HepG2 (cell line): ENCODE results near the gene RARA. TPM values are rescaled to one million over a fixed set of nuclear protein-coding genes. Genes with fewer than 3 reads are reported as not detected.

ENCODE experiments used
- AGO2 ChIP-seq: fragments of 200-400 bp; formaldehyde crosslinking; optimal IDR thresholded peaks from 2 replicates; pipeline ENCODE3; 2017; ENCODE audit warnings: mild to moderate bottlenecking, low read depth, low read length, moderate library complexity
- ARNT2 ChIP-seq: sonication (generic); formaldehyde crosslinking; IDR thresholded peaks from 2 replicates; pipeline ENCODE4 v1.8.0; 2022; ENCODE audit warnings: mild to moderate bottlenecking, low read depth, missing genetic modification reagents, moderate library complexity
- ATF7-NPFF ChIP-seq: sonication (generic); formaldehyde crosslinking; IDR thresholded peaks from 2 replicates; pipeline ENCODE4 v1.8.1; 2023; ENCODE audit warnings: mild to moderate bottlenecking, low read depth, missing genetic modification reagents, moderate library complexity
- CCDC6 ChIP-seq: sonication (generic); formaldehyde crosslinking; IDR thresholded peaks from 2 replicates; pipeline ENCODE4 v1.8.1; 2022; ENCODE audit warnings: mild to moderate bottlenecking, missing genetic modification reagents, moderate library complexity
- CEBPG ChIP-seq: IDR thresholded peaks from 2 replicates; pipeline ENCODE4 v1.6.1; 2016
- FLYWCH1 ChIP-seq: sonication (generic); formaldehyde crosslinking; IDR thresholded peaks from 2 replicates; pipeline ENCODE4 v1.8.1; 2023; ENCODE audit warnings: mild to moderate bottlenecking, missing genetic modification reagents
- HOXD1 ChIP-seq: sonication (generic); formaldehyde crosslinking; IDR thresholded peaks from 2 replicates; pipeline ENCODE4 v1.5.0; 2020; ENCODE audit warnings: missing genetic modification reagents
- KDM2A ChIP-seq: sonication (generic); formaldehyde crosslinking; IDR thresholded peaks from 2 replicates; pipeline ENCODE4 v1.4.0; 2020; ENCODE audit warnings: low read depth, missing genetic modification reagents, borderline replicate concordance
- KLF6 ChIP-seq: IDR thresholded peaks from 2 replicates; pipeline ENCODE4 v1.8.0; 2016; ENCODE audit warnings: missing biosample characterization, missing genetic modification reagents
- NBN ChIP-seq: fragments of 450-650 bp; conservative IDR thresholded peaks from 2 replicates; pipeline ENCODE4 v1.6.1; 2017
- NFIB ChIP-seq: sonication (generic); formaldehyde crosslinking; IDR thresholded peaks from 2 replicates; pipeline ENCODE4 v1.9.0; 2021; ENCODE audit warnings: missing genetic modification reagents, mild to moderate bottlenecking, borderline replicate concordance
- SAFB2 ChIP-seq: sonication (generic); formaldehyde crosslinking; IDR thresholded peaks from 2 replicates; pipeline ENCODE4 v1.5.1; 2020; ENCODE audit warnings: missing genetic modification reagents, low read depth, mild to moderate bottlenecking, borderline replicate concordance
- SOX6 ChIP-seq, 2 experiments: fragments of 450-650 bp in 1 of 2; sonication (generic) in 1 of 2; formaldehyde crosslinking in 1 of 2; IDR thresholded peaks; 2 replicates each; pipeline versions ENCODE4 v1.4.0 to v1.6.1; 2017 to 2020; ENCODE audit warnings: antibody characterized with exemption in 1 of 2, mild to moderate bottlenecking in 1 of 2, missing genetic modification reagents in 1 of 2
- SUZ12 ChIP-seq: fragments of 150-350 bp; IDR thresholded peaks from 2 replicates; pipeline ENCODE4 v1.6.1; 2014; ENCODE audit warnings: low read depth, low read length
- TFAP4 ChIP-seq: sonication (generic); IDR thresholded peaks from 2 replicates; pipeline ENCODE4 v1.6.1; 2016; ENCODE audit warnings: low read depth, borderline replicate concordance
- TRIM24 ChIP-seq: sonication (generic); formaldehyde crosslinking; IDR thresholded peaks from 2 replicates; pipeline ENCODE4 v1.8.0; 2022; ENCODE audit warnings: mild to moderate bottlenecking, missing genetic modification reagents
- ZKSCAN8 ChIP-seq: IDR thresholded peaks from 2 replicates; pipeline ENCODE4 v1.6.1; 2016; ENCODE audit warnings: borderline replicate concordance, missing genetic modification reagents, missing compliant biosample characterization
- ZNF10 ChIP-seq: sonication (generic); formaldehyde crosslinking; IDR thresholded peaks from 2 replicates; pipeline ENCODE4 v1.4.0; 2020; ENCODE audit warnings: mild to moderate bottlenecking, low read depth, missing genetic modification reagents, borderline replicate concordance
- ZNF496 ChIP-seq: sonication (generic); formaldehyde crosslinking; IDR thresholded peaks from 2 replicates; pipeline ENCODE4 v1.8.1; 2023; ENCODE audit warnings: mild to moderate bottlenecking, moderate library complexity, missing genetic modification reagents; ENCODE audit not compliant: insufficient replicate concordance
- ZNF615 ChIP-seq: sonication (generic); formaldehyde crosslinking; IDR thresholded peaks from 2 replicates; pipeline ENCODE4 v1.5.0; 2020; ENCODE audit warnings: mild to moderate bottlenecking, missing genetic modification reagents, borderline replicate concordance
- ZNF775 ChIP-seq: sonication (generic); formaldehyde crosslinking; IDR thresholded peaks from 2 replicates; pipeline ENCODE4 v1.4.0; 2020; ENCODE audit warnings: missing genetic modification reagents, mild to moderate bottlenecking, moderate library complexity, borderline replicate concordance
- ZSCAN9 ChIP-seq: IDR thresholded peaks from 2 replicates; pipeline ENCODE4 v1.6.1; 2016; ENCODE audit warnings: borderline replicate concordance
- polyA plus RNA-seq, 8 experiments: library from polyadenylated mRNA; depleted of rRNA in 3 of 8; stranded (reverse) in 7 of 8; unstranded in 1 of 8; fragments of >200 nt; fragmentation: Illumina TruSeq in 4 of 8; extraction: Trizol in 4 of 8; gene quantifications; 2 replicates each; pipeline versions ENCODE4 v1.2.1 to v1.2.3, GENCODE V29; 2011 to 2016; ENCODE audit warnings: low read depth in 4 of 8, missing spikeins in 1 of 8, mixed read lengths in 1 of 8; ENCODE audit not compliant: insufficient read depth in 1 of 8
- total RNA-seq, 5 experiments: library from RNA; depleted of rRNA; stranded (reverse); fragments of >200 nt; fragmentation: Illumina TruSeq; extraction: Trizol; gene quantifications; 2 replicates each; pipeline ENCODE4 v1.2.3, GENCODE V29; 2016; ENCODE audit warnings: low read depth in 1 of 5
- TF ChIP-seq, protein P1 (sequence below): sonication (generic); formaldehyde crosslinking; IDR thresholded peaks from 2 replicates; pipeline ENCODE4 v1.5.1; 2020; ENCODE audit warnings: missing genetic modification reagents, mild to moderate bottlenecking, borderline replicate concordance
- TF ChIP-seq, protein P2 (sequence below): sonication (generic); formaldehyde crosslinking; IDR thresholded peaks from 2 replicates; pipeline ENCODE4 v1.5.1; 2020; ENCODE audit warnings: missing genetic modification reagents, mild to moderate bottlenecking, borderline replicate concordance
- TF ChIP-seq, protein P3 (sequence below): IDR thresholded peaks from 2 replicates; pipeline ENCODE4 v1.6.1; 2016; ENCODE audit warnings: low read depth, borderline replicate concordance

Gene RARA
- total and polyA plus RNA-seq, 2 of the 13 experiments (the other 11 are each of a cell fraction or from before 2014, with no cell fraction given) = 6.4 to 8.6 TPM

- 0 out of 2 replicates have a peak, but pooled peaks have one; percentile 37 for TF ChIP-seq FLYWCH1
- TF ChIP-seq, protein P1, sequence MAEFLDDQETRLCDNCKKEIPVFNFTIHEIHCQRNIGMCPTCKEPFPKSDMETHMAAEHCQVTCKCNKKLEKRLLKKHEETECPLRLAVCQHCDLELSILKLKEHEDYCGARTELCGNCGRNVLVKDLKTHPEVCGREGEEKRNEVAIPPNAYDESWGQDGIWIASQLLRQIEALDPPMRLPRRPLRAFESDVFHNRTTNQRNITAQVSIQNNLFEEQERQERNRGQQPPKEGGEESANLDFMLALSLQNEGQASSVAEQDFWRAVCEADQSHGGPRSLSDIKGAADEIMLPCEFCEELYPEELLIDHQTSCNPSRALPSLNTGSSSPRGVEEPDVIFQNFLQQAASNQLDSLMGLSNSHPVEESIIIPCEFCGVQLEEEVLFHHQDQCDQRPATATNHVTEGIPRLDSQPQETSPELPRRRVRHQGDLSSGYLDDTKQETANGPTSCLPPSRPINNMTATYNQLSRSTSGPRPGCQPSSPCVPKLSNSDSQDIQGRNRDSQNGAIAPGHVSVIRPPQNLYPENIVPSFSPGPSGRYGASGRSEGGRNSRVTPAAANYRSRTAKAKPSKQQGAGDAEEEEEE (CRISPR knock-in tag) = no peak
- no peak for TF ChIP-seq ARNT2 (CRISPR knock-in tag)
- TF ChIP-seq ZNF10 (CRISPR knock-in tag) = no peak
- TF ChIP-seq KLF6 (CRISPR knock-in tag) = no peak
- no peak for TF ChIP-seq HOXD1
- no peak for TF ChIP-seq AGO2
- no peak for TF ChIP-seq ZKSCAN8 (CRISPR knock-in tag)
- TF ChIP-seq NBN = no peak
- 0 out of 2 replicates have a peak, but pooled peaks have one; percentile 15 for TF ChIP-seq CCDC6
- no peak for TF ChIP-seq ZNF496 (CRISPR knock-in tag)
- no peak for TF ChIP-seq CEBPG
- no peak for TF ChIP-seq SAFB2 (CRISPR knock-in tag)
- TF ChIP-seq ATF7-NPFF = no peak
- no peak for TF ChIP-seq SOX6 (IDR thresholded peaks at IDR 0.05)
- peak; percentile 10; the same call in 1 of the 2 replicates for TF ChIP-seq SOX6 (CRISPR knock-in tag; IDR thresholded peaks at IDR 0.05)
- TF ChIP-seq, protein P2, sequence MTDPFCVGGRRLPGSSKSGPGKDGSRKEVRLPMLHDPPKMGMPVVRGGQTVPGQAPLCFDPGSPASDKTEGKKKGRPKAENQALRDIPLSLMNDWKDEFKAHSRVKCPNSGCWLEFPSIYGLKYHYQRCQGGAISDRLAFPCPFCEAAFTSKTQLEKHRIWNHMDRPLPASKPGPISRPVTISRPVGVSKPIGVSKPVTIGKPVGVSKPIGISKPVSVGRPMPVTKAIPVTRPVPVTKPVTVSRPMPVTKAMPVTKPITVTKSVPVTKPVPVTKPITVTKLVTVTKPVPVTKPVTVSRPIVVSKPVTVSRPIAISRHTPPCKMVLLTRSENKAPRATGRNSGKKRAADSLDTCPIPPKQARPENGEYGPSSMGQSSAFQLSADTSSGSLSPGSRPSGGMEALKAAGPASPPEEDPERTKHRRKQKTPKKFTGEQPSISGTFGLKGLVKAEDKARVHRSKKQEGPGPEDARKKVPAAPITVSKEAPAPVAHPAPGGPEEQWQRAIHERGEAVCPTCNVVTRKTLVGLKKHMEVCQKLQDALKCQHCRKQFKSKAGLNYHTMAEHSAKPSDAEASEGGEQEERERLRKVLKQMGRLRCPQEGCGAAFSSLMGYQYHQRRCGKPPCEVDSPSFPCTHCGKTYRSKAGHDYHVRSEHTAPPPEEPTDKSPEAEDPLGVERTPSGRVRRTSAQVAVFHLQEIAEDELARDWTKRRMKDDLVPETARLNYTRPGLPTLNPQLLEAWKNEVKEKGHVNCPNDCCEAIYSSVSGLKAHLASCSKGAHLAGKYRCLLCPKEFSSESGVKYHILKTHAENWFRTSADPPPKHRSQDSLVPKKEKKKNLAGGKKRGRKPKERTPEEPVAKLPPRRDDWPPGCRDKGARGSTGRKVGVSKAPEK (CRISPR knock-in tag) = no peak
- no peak for TF ChIP-seq TRIM24 (CRISPR knock-in tag)
- TF ChIP-seq ZSCAN9 (CRISPR knock-in tag) = no peak
- no peak for TF ChIP-seq TFAP4
- no peak for TF ChIP-seq SUZ12
- TF ChIP-seq, protein P3, sequence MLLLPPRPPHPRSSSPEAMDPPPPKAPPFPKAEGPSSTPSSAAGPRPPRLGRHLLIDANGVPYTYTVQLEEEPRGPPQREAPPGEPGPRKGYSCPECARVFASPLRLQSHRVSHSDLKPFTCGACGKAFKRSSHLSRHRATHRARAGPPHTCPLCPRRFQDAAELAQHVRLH (CRISPR knock-in tag) = no peak
- no peak for TF ChIP-seq ZNF615
- TF ChIP-seq KDM2A (CRISPR knock-in tag) = no peak
- TF ChIP-seq NFIB (CRISPR knock-in tag) = no peak
- no peak for TF ChIP-seq ZNF775 (CRISPR knock-in tag)
Measured at GRCh38 chr17:40344421-40345160, 35.6 kb downstream of the RARA start (continued).
